Hepatocyte (in vitro differentiated cells): ENCODE data around the gene TTR. TPM values are rescaled to one million over a fixed set of nuclear protein-coding genes. Genes with fewer than 3 reads are reported as not detected.

Experiments used
- DNase-seq: peaks from one replicate; pipeline ENCODE4 v3.0.0-alpha.2; 2016; ENCODE audit warnings: low spot score
- H2AFZ ChIP-seq: fragments of 200-600 bp; sonication (generic); 2 replicates; pipeline ENCODE4 v1.6.0; 2016; ENCODE audit warnings: antibody characterized with exemption, mild to moderate bottlenecking
- H3K27ac ChIP-seq: fragments of 200-600 bp; sonication (generic); 2 replicates; pipeline ENCODE4 v1.5.1; 2016; ENCODE audit warnings: mild to moderate bottlenecking
- H3K27me3 ChIP-seq: fragments of 200-600 bp; sonication (generic); 2 replicates; pipeline ENCODE4 v1.6.1; 2016
- H3K36me3 ChIP-seq: fragments of 200-600 bp; sonication (generic); replicated peaks from 2 replicates; pipeline ENCODE4 v1.5.1; 2016; ENCODE audit warnings: low read depth; ENCODE audit not compliant: insufficient read depth
- H3K4me1 ChIP-seq: fragments of 200-600 bp; sonication (generic); 2 replicates; pipeline ENCODE4 v1.5.1; 2016; ENCODE audit warnings: mild to moderate bottlenecking, moderate library complexity; ENCODE audit not compliant: insufficient read depth
- H3K4me2 ChIP-seq: fragments of 200-600 bp; sonication (generic); 2 replicates; pipeline ENCODE4 v1.6.0; 2016
- H3K4me3 ChIP-seq: fragments of 200-600 bp; sonication (generic); 2 replicates; pipeline ENCODE4 v1.5.1; 2016; ENCODE audit warnings: mild to moderate bottlenecking
- H3K79me2 ChIP-seq: fragments of 200-600 bp; sonication (generic); 2 replicates; pipeline ENCODE4 v1.6.0; 2017; ENCODE audit warnings: mild to moderate bottlenecking
- H3K9me2 ChIP-seq: fragments of 200-600 bp; sonication (generic); replicated peaks from 2 replicates; pipeline ENCODE4 v1.6.0; 2017; ENCODE audit warnings: mild to moderate bottlenecking; ENCODE audit not compliant: insufficient read depth
- H3K9me3 ChIP-seq: fragments of 200-600 bp; sonication (generic); 2 replicates; pipeline ENCODE4 v1.5.1; 2016; ENCODE audit warnings: low read depth, mild to moderate bottlenecking
- H4K20me1 ChIP-seq: fragments of 200-600 bp; sonication (generic); 2 replicates; pipeline ENCODE4 v1.6.0; 2016; ENCODE audit warnings: mild to moderate bottlenecking; ENCODE audit not compliant: insufficient read depth, poor library complexity, severe bottlenecking
- EZH2 ChIP-seq: fragments of 200-600 bp; sonication (generic); IDR thresholded peaks from 2 replicates; pipeline ENCODE4 v1.6.1; 2016; ENCODE audit warnings: antibody characterized with exemption, mild to moderate bottlenecking, borderline replicate concordance
- EZH2phosphoT487 ChIP-seq: fragments of 200-600 bp; sonication (generic); IDR thresholded peaks from one replicate; pipeline ENCODE4 v1.6.1; 2018; ENCODE audit warnings: antibody characterized with exemption, mild to moderate bottlenecking, low read depth, moderate library complexity; ENCODE audit not compliant: unreplicated experiment, severe bottlenecking
- WGBS: methylation state at CpG from one replicate; pipeline ENCODE4 v1.1.6; 2016; ENCODE audit warnings: low lambda C conversion rate; ENCODE audit errors: missing lambda C conversion rate; 5-methylcytosine and 5-hydroxymethylcytosine counted together
- polyA plus RNA-seq: library from polyadenylated mRNA; unstranded; fragments of >200 nt; fragmentation: Nextera tagmentation; extraction: Ambion mirVana; gene quantifications from 2 replicates; pipeline ENCODE4 v1.2.1, GENCODE V29; 2016
- total RNA-seq: library from RNA; depleted of rRNA; stranded (reverse); fragments of >200 nt; gene quantifications from 2 replicates; pipeline ENCODE4 v1.2.3, GENCODE V29; 2014
- TF ChIP-seq, protein P1 (sequence below): fragments of 200-600 bp; sonication (generic); IDR thresholded peaks from 2 replicates; pipeline ENCODE4 v1.5.1; 2016; ENCODE audit warnings: antibody characterized with exemption, mild to moderate bottlenecking; ENCODE audit not compliant: poor library complexity

TTR gene
- total and polyA plus RNA-seq, 2 experiments from 2014 or later = 2,638 to 4,943 TPM

DNA sequence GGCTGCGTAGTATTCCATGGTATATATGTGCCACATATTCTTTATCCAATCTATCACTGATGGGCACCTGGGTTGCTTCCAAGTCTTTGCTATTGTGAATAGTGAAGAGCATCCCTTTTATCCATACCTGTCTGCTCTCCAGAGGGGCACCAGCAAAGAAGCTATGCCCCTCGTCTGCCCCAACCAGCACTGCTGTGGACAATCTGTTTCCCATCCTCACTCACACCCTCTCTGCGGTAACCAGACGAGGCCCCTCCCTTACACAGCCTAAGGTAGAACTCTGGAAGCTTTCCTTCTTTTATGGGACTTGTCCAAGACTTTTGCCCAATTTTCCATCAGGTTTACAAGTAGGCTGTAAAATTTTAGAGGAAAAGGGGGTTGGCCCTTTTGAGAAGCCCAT, 24.9 kb downstream of the TTR start:
- Histone ChIP-seq H2AFZ (no peak overlapping the region), H3K9me3 (no peaks in the 10 kb centered on the region), H4K20me1 (no peaks in the 10 kb centered on the region), H3K27ac (no peak overlapping the region), H3K36me3 (no peaks in the 10 kb centered on the region), H3K4me1 (no peaks in the 10 kb centered on the region), H3K79me2 (no peaks in the 10 kb centered on the region), H3K27me3 (no peaks in the 10 kb centered on the region), H3K4me2 (no peak overlapping the region), H3K9me2 (no peaks in the 10 kb centered on the region), H3K4me3 (no peak overlapping the region)
- 80% methylated on average over 4 of the region's 4 CpGs for WGBS
- TF ChIP-seq, protein P1, sequence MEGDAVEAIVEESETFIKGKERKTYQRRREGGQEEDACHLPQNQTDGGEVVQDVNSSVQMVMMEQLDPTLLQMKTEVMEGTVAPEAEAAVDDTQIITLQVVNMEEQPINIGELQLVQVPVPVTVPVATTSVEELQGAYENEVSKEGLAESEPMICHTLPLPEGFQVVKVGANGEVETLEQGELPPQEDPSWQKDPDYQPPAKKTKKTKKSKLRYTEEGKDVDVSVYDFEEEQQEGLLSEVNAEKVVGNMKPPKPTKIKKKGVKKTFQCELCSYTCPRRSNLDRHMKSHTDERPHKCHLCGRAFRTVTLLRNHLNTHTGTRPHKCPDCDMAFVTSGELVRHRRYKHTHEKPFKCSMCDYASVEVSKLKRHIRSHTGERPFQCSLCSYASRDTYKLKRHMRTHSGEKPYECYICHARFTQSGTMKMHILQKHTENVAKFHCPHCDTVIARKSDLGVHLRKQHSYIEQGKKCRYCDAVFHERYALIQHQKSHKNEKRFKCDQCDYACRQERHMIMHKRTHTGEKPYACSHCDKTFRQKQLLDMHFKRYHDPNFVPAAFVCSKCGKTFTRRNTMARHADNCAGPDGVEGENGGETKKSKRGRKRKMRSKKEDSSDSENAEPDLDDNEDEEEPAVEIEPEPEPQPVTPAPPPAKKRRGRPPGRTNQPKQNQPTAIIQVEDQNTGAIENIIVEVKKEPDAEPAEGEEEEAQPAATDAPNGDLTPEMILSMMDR = no peak
- TF ChIP-seq EZH2phosphoT487 (no peak), EZH2 (no peak)
- no peak for DNase-seq

DNA sequence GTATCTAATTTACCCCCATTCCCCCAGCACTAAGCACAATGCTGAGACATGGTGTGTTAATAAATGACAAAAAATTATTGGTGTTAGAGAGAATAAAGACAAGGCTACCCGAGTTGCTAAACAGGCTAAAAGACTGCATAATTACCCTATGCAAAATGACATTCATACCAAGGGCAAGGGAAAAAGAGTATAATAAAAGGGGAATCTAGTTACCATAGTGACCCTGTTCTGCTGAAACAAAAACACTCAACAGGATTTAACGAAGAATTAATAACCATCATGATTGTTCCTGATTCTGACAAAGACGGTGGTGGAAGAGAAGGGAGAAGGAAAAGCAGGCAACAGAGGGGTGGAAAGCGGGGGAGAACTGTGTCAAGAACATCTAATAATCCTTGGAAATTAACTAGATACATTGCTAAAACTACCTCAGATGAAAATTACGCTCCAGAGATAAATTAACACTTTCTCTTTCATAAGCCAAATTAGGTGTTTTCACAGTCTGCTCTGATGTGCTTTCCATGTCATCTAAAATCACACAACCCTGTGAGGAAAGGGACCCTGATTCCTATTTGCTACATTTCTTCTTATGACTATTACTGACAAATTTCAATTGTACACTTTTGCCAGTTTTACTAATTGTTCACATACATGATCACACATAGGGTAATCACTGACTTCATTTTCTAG, 25.5 kb downstream of the TTR start:
- Histone ChIP-seq H3K4me2 (no peak overlapping the region), H3K27ac (no peak overlapping the region), H3K79me2 (no peaks in the 10 kb centered on the region), H2AFZ (no peak overlapping the region), H3K4me1 (no peaks in the 10 kb centered on the region), H3K9me3 (no peaks in the 10 kb centered on the region), H3K36me3 (no peaks in the 10 kb centered on the region), H4K20me1 (no peaks in the 10 kb centered on the region), H3K9me2 (no peaks in the 10 kb centered on the region), H3K27me3 (no peaks in the 10 kb centered on the region), H3K4me3 (no peak overlapping the region)
- WGBS = 84% methylated on average over 5 of the region's 5 CpGs
- TF ChIP-seq EZH2 (no peak), EZH2phosphoT487 (no peak)
- TF ChIP-seq, protein P1 = no peak
- DNase-seq = no peak

DNA sequence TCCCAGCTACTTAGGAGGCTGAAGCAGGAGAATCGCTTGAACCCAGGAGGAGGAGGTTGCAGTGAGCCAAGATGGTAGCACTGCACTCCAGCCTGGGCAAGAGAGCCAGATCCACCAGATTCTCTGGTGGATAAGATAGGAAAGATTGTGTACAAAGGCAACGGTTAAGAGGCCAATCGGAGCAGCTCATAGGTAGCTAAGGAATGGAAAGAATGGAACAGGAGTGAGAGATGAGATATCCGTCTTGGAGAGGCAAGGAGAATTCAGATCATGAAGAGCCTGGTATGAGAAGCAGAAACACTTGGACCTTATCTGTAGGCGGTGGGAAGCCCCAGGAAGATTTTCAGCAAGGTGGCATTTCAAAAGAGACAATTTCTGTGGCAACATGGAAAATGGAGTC, 27.1 kb downstream of the TTR start:
- Histone ChIP-seq H3K27ac (no peak overlapping the region), H3K4me3 (no peak overlapping the region), H3K4me2 (no peak overlapping the region), H3K9me3 (no peaks in the 10 kb centered on the region), H3K27me3 (no peaks in the 10 kb centered on the region), H3K9me2 (no peaks in the 10 kb centered on the region), H3K36me3 (no peaks in the 10 kb centered on the region), H3K79me2 (no peaks in the 10 kb centered on the region), H3K4me1 (no peaks in the 10 kb centered on the region), H4K20me1 (no peaks in the 10 kb centered on the region), H2AFZ (no peak overlapping the region)
- 89% methylated on average over 5 of the region's 5 CpGs for WGBS
- DNase-seq = no peak
- TF ChIP-seq EZH2 (no peak), EZH2phosphoT487 (no peak)
- TF ChIP-seq, protein P1 = no peak

DNA sequence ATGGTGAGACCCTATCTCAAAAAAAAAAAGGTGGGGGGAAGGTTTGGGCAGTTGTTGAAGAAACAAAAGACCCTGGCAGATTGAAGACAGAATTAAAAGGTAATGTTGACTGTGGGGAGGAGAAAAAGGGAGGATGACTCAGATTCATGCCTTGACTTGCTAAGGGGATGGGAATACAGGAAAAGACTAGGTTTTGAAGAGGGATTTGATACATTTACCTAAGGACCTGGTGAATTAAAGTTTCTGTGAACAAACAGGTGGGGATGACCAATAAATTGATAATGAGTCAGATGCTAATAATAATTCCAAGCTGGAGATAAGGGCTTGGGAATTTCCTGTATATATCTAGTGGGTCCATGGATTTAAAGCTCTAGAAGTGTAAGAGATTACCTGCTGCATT, 27.6 kb downstream of the TTR start:
- Histone ChIP-seq H3K79me2 (no peaks in the 10 kb centered on the region), H3K27ac (no peak overlapping the region), H4K20me1 (no peaks in the 10 kb centered on the region), H3K27me3 (no peaks in the 10 kb centered on the region), H3K4me3 (no peak overlapping the region), H3K4me2 (no peak overlapping the region), H3K36me3 (no peaks in the 10 kb centered on the region), H2AFZ (no peak overlapping the region), H3K4me1 (no peaks in the 10 kb centered on the region), H3K9me3 (no peaks in the 10 kb centered on the region), H3K9me2 (no peaks in the 10 kb centered on the region)
- no peak for TF ChIP-seq EZH2
- no peak for DNase-seq
